GM19023 (cell line): ENCODE measurements around the gene GOLGA7B.

Experiments
- ATAC-seq: cut with Tn5 transposase; IDR thresholded peaks from one replicate; pipeline ENCODE4 v1.9.1; 2021; ENCODE audit warnings: mild to moderate bottlenecking, moderate library complexity; ENCODE audit not compliant: unreplicated experiment

Gene GOLGA7B

GRCh38 chr10:97849687-97850402 lies at the start of gene GOLGA7B:
TSS of gene GOLGA7B (plus strand) at chr10:97849843. CDS start at chr10:97850304, 461 bp downstream.
- peak; percentile 71 for ATAC-seq

GRCh38 chr10:97800474-97800873 lies 49.2 kb upstream of the GOLGA7B start:
- ATAC-seq, result no peak

- no peak for ATAC-seq
Observed at GRCh38 chr10:97801422-97801821, 48.2 kb upstream of the GOLGA7B start.

- no peak for ATAC-seq
Observed at GRCh38 chr10:97805096-97805884, 44.4 kb upstream of the GOLGA7B start.

- ATAC-seq, result no peak
Observed at GRCh38 chr10:97805949-97806348, 43.7 kb upstream of the GOLGA7B start.

- ATAC-seq, result no peak
Observed at GRCh38 chr10:97810446-97810845, 39.2 kb upstream of the GOLGA7B start.

GRCh38 chr10:97811958-97812357 lies 37.7 kb upstream of the GOLGA7B start:
- no peak for ATAC-seq

GRCh38 chr10:97812696-97813095 lies 36.9 kb upstream of the GOLGA7B start:
- no peak for ATAC-seq

GRCh38 chr10:97813311-97813710 lies 36.3 kb upstream of the GOLGA7B start:
- ATAC-seq, result no peak

GRCh38 chr10:97814996-97815395 lies 34.6 kb upstream of the GOLGA7B start:
- ATAC-seq, result no peak

GRCh38 chr10:97816609-97817008 lies 33.0 kb upstream of the GOLGA7B start:
- ATAC-seq, result no peak

- ATAC-seq, result no peak
Observed at GRCh38 chr10:97818572-97818971, 31.1 kb upstream of the GOLGA7B start.

GRCh38 chr10:97820096-97820704 lies 29.4 kb upstream of the GOLGA7B start:
- no peak for ATAC-seq

GRCh38 chr10:97821308-97822038 lies 28.2 kb upstream of the GOLGA7B start:
- ATAC-seq, result no peak

GRCh38 chr10:97822261-97822687 lies 27.4 kb upstream of the GOLGA7B start:
- no peak for ATAC-seq

GRCh38 chr10:97823734-97824133 lies 25.9 kb upstream of the GOLGA7B start:
- ATAC-seq, result no peak

- ATAC-seq, result no peak
Observed at GRCh38 chr10:97825020-97825760, 24.5 kb upstream of the GOLGA7B start.

GRCh38 chr10:97826892-97827291 lies 22.8 kb upstream of the GOLGA7B start:
- ATAC-seq, result no peak

- no peak for ATAC-seq
Observed at GRCh38 chr10:97827702-97828291, 21.8 kb upstream of the GOLGA7B start.

- ATAC-seq, result no peak
Observed at GRCh38 chr10:97828721-97829120, 20.9 kb upstream of the GOLGA7B start.
